Trophoblast cell (in vitro differentiated cells and primary cell): ENCODE data around the gene NTM.

Experiments used
- DNase-seq, 2 donors: peaks; one replicate each; pipeline ENCODE4 v3.0.0-alpha.2; 2016
- H2AFZ ChIP-seq: 2 replicates; pipeline ENCODE4 v1.6.1; 2013; ENCODE audit warnings: low read length, moderate library complexity, mild to moderate bottlenecking; ENCODE audit not compliant: insufficient read depth, poor library complexity
- H2AK5ac ChIP-seq: 2 replicates; pipeline ENCODE4 v1.6.1; 2013; ENCODE audit warnings: mild to moderate bottlenecking, low read length
- H2BK120ac ChIP-seq: 2 replicates; pipeline ENCODE4 v1.6.1; 2013; ENCODE audit warnings: low read length, mild to moderate bottlenecking, moderate library complexity; ENCODE audit not compliant: insufficient read depth, poor library complexity
- H2BK12ac ChIP-seq: 2 replicates; pipeline ENCODE4 v1.6.1; 2013; ENCODE audit warnings: mild to moderate bottlenecking, low read length, moderate library complexity
- H2BK5ac ChIP-seq: 2 replicates; pipeline ENCODE4 v1.6.1; 2013; ENCODE audit warnings: low read length, low read depth, moderate library complexity, mild to moderate bottlenecking; ENCODE audit not compliant: poor library complexity
- H3K14ac ChIP-seq: 2 replicates; pipeline ENCODE4 v1.6.1; 2013; ENCODE audit warnings: mild to moderate bottlenecking, low read length
- H3K18ac ChIP-seq: 2 replicates; pipeline ENCODE4 v1.6.1; 2013; ENCODE audit warnings: mild to moderate bottlenecking, low read length
- H3K23ac ChIP-seq: 2 replicates; pipeline ENCODE4 v1.6.1; 2013; ENCODE audit warnings: low read length
- H3K27ac ChIP-seq: 2 replicates; pipeline ENCODE4 v1.5.1; 2013; ENCODE audit warnings: low read depth, mild to moderate bottlenecking, inconsistent platforms, low read length, moderate library complexity
- H3K27me3 ChIP-seq: 2 replicates; pipeline ENCODE4 v1.6.1; 2013; ENCODE audit warnings: inconsistent platforms, mild to moderate bottlenecking, low read length, moderate library complexity; ENCODE audit not compliant: insufficient read depth
- H3K36me3 ChIP-seq, 2 experiments: 1 replicate in 1 of 2; 2 replicates in 1 of 2; pipeline ENCODE4 v1.6.1; 2013; ENCODE audit warnings: low read length in 2 of 2, mild to moderate bottlenecking in 2 of 2, moderate library complexity in 1 of 2; ENCODE audit not compliant: insufficient read depth in 2 of 2, control insufficient read depth in 1 of 2
- H3K4ac ChIP-seq: 2 replicates; pipeline ENCODE4 v1.6.1; 2013; ENCODE audit warnings: low read depth, mild to moderate bottlenecking, low read length, moderate library complexity
- H3K4me1 ChIP-seq, 2 experiments: 1 replicate in 1 of 2; 2 replicates in 1 of 2; pipeline ENCODE4 v1.6.1; 2013; ENCODE audit warnings: low read length in 2 of 2, mild to moderate bottlenecking in 2 of 2, moderate library complexity in 1 of 2; ENCODE audit not compliant: insufficient read depth in 2 of 2, control insufficient read depth in 1 of 2
- H3K4me2 ChIP-seq: 2 replicates; pipeline ENCODE4 v1.6.1; 2013; ENCODE audit warnings: inconsistent platforms, mild to moderate bottlenecking, low read length, moderate library complexity
- H3K4me3 ChIP-seq: 2 replicates; pipeline ENCODE4 v1.5.1; 2013; ENCODE audit warnings: mild to moderate bottlenecking, low read depth, low read length, inconsistent platforms
- H3K79me1 ChIP-seq: one replicate; pipeline ENCODE4 v1.6.1; 2013; ENCODE audit warnings: low read length
- H3K79me2 ChIP-seq: 2 replicates; pipeline ENCODE4 v1.6.1; 2013; ENCODE audit warnings: low read length, mild to moderate bottlenecking; ENCODE audit not compliant: control insufficient read depth, insufficient read depth, poor library complexity
- H3K9ac ChIP-seq: 2 replicates; pipeline ENCODE4 v1.6.1; 2013; ENCODE audit warnings: mild to moderate bottlenecking, low read length
- H3K9me3 ChIP-seq: 2 replicates; pipeline ENCODE4 v1.6.1; 2013; ENCODE audit warnings: low read depth, mild to moderate bottlenecking, control low read depth, inconsistent platforms, low read length; ENCODE audit not compliant: insufficient read depth
- H4K12ac ChIP-seq: 2 replicates; pipeline ENCODE4 v1.6.1; 2013; ENCODE audit warnings: low read depth, mild to moderate bottlenecking, low read length, moderate library complexity
- H4K8ac ChIP-seq: 2 replicates; pipeline ENCODE4 v1.6.1; 2013; ENCODE audit warnings: low read depth, mild to moderate bottlenecking, low read length, moderate library complexity
- H4K91ac ChIP-seq: one replicate; pipeline ENCODE4 v1.6.1; 2013; ENCODE audit warnings: low read depth, mild to moderate bottlenecking, low read length, moderate library complexity
- WGBS: extraction: QIAGEN DNeasy Blood & Tissue Kit; methylation state at CpG from one replicate; pipeline ENCODE4 v1.1.7; 2013; ENCODE audit warnings: missing lambda C conversion rate; ENCODE audit not compliant: insufficient read length, insufficient coverage; ENCODE audit errors: extremely low coverage; 5-methylcytosine and 5-hydroxymethylcytosine counted together

NTM gene

GRCh38 chr11:131649856-131650255 is 279.4 kb downstream of the NTM start:
- no peak overlapping the region for H4K8ac ChIP-seq
- DNase-seq: no peak
- H3K27me3 ChIP-seq: no peaks in the 10 kb centered on the region
- H3K79me1 ChIP-seq: no peaks in the 10 kb centered on the region
- no peak overlapping the region for H2AFZ ChIP-seq
- no peak overlapping the region for H3K4me2 ChIP-seq
- H3K36me3 ChIP-seq: no peaks in the 10 kb centered on the region
- no peak overlapping the region for H3K23ac ChIP-seq
- no peak overlapping the region for H2BK5ac ChIP-seq
- H2AK5ac ChIP-seq: no peak overlapping the region
- H2BK12ac ChIP-seq: no peak overlapping the region
- no peaks in the 10 kb centered on the region for H3K79me2 ChIP-seq
- WGBS: no CpG with 5 or more reads among the region's 5 CpGs
- no peak overlapping the region for H2BK120ac ChIP-seq
- H3K9ac ChIP-seq: no peak overlapping the region
- H3K9me3 ChIP-seq: peaks cover 2% of the 10 kb centered on the region
- no peak overlapping the region for H4K12ac ChIP-seq
- no peak overlapping the region for H3K27ac ChIP-seq
- no peak overlapping the region for H3K14ac ChIP-seq
- no peak overlapping the region for H3K4me3 ChIP-seq
- no peak overlapping the region for H3K18ac ChIP-seq
- no peak overlapping the region for H3K4ac ChIP-seq
- H3K4me1 ChIP-seq: no peaks in the 10 kb centered on the region
- H4K91ac ChIP-seq: no peak overlapping the region

- Histone ChIP-seq H4K12ac (no peak overlapping the region), H3K14ac (no peak overlapping the region), H3K36me3 (no peaks in the 10 kb centered on the region), H3K79me2 (no peaks in the 10 kb centered on the region), H3K27ac (no peak overlapping the region), H3K4me3 (no peak overlapping the region), H2AK5ac (no peak overlapping the region), H2BK12ac (no peak overlapping the region), H3K27me3 (no peaks in the 10 kb centered on the region), H3K9me3 (peaks cover 2% of the 10 kb centered on the region), H3K9ac (no peak overlapping the region), H3K79me1 (no peaks in the 10 kb centered on the region), H3K4me2 (no peak overlapping the region), H2AFZ (no peak overlapping the region), H3K23ac (no peak overlapping the region), H2BK120ac (no peak overlapping the region), H2BK5ac (no peak overlapping the region), H4K8ac (no peak overlapping the region), H3K18ac (no peak overlapping the region), H3K4me1 (peaks cover 6% of the 10 kb centered on the region in 2 experiments), H4K91ac (no peak overlapping the region), H3K4ac (no peak overlapping the region)
- no CpG with 5 or more reads among the region's 2 CpGs for WGBS
- no peak for DNase-seq
Observed at GRCh38 chr11:131652231-131652630, 281.8 kb downstream of the NTM start.

GRCh38 chr11:131653260-131653659 is 282.8 kb downstream of the NTM start:
- no peak overlapping the region for H2AK5ac ChIP-seq
- no peak overlapping the region for H3K9ac ChIP-seq

GRCh38 chr11:131654849-131655248 is 284.4 kb downstream of the NTM start:
- Histone ChIP-seq H4K8ac (no peak overlapping the region), H2BK5ac (no peak overlapping the region), H3K9me3 (peaks cover 2% of the 10 kb centered on the region), H3K27me3 (no peaks in the 10 kb centered on the region), H3K79me1 (no peaks in the 10 kb centered on the region), H3K79me2 (no peaks in the 10 kb centered on the region), H2AFZ (no peak overlapping the region), H3K36me3 (no peaks in the 10 kb centered on the region), H3K9ac (no peak overlapping the region), H4K91ac (no peak overlapping the region), H3K4me2 (no peak overlapping the region), H2BK12ac (no peak overlapping the region), H3K4me1 (peaks cover 6% of the 10 kb centered on the region in 2 experiments), H3K14ac (no peak overlapping the region), H3K18ac (no peak overlapping the region), H3K27ac (no peak overlapping the region), H2BK120ac (no peak overlapping the region), H3K4ac (no peak overlapping the region), H3K23ac (no peak overlapping the region), H2AK5ac (no peak overlapping the region), H3K4me3 (no peak overlapping the region), H4K12ac (no peak overlapping the region)
- no peak for DNase-seq
- no CpG with 5 or more reads among the region's 10 CpGs for WGBS

More at GRCh38 chr11:131653260-131653659, 282.8 kb downstream of the NTM start:
- Histone ChIP-seq H3K4ac (no peak overlapping the region), H2BK12ac (no peak overlapping the region), H4K91ac (no peak overlapping the region), H3K79me2 (no peaks in the 10 kb centered on the region), H2BK5ac (no peak overlapping the region), H3K4me2 (no peak overlapping the region), H3K23ac (no peak overlapping the region), H3K4me1 (peaks cover 6% of the 10 kb centered on the region in 2 experiments), H2AFZ (no peak overlapping the region), H3K36me3 (no peaks in the 10 kb centered on the region), H3K4me3 (no peak overlapping the region), H2BK120ac (no peak overlapping the region), H3K9me3 (peaks cover 2% of the 10 kb centered on the region), H4K8ac (no peak overlapping the region), H4K12ac (no peak overlapping the region), H3K27ac (no peak overlapping the region), H3K18ac (no peak overlapping the region), H3K14ac (no peak overlapping the region), H3K79me1 (no peaks in the 10 kb centered on the region), H3K27me3 (no peaks in the 10 kb centered on the region)
- no CpG with 5 or more reads among the region's 5 CpGs for WGBS
- no peak for DNase-seq
